Mesendoderm (in vitro differentiated cells): ENCODE measurements around the gene RHOF.

Experiments used
- DNase-seq: peaks from one replicate; pipeline ENCODE4 v3.0.0; 2013
- H2AK5ac ChIP-seq: 2 replicates; pipeline ENCODE4 v1.6.1; 2013; ENCODE audit warnings: low read length, inconsistent platforms
- H2BK120ac ChIP-seq: 2 replicates; pipeline ENCODE4 v1.6.1; 2013; ENCODE audit warnings: low read depth, mild to moderate bottlenecking, low read length, moderate library complexity, mixed read lengths
- H2BK15ac ChIP-seq: replicated peaks from 2 replicates; pipeline ENCODE4 v1.6.1; 2013; ENCODE audit warnings: low read depth, mild to moderate bottlenecking, moderate library complexity
- H2BK5ac ChIP-seq: 2 replicates; pipeline ENCODE4 v1.6.1; 2013; ENCODE audit warnings: low read length, inconsistent platforms
- H3K18ac ChIP-seq: 2 replicates; pipeline ENCODE4 v1.6.1; 2013; ENCODE audit warnings: mild to moderate bottlenecking, low read length, mixed read lengths
- H3K23ac ChIP-seq: one replicate; pipeline ENCODE4 v1.6.1; 2013; ENCODE audit warnings: low read length
- H3K27ac ChIP-seq: 2 replicates; pipeline ENCODE4 v1.5.1; 2013; ENCODE audit warnings: low read depth, mild to moderate bottlenecking, inconsistent platforms, low read length, moderate library complexity
- H3K27me3 ChIP-seq: 2 replicates; pipeline ENCODE4 v1.6.1; 2013; ENCODE audit warnings: low read length, control low read depth, mild to moderate bottlenecking, inconsistent platforms; ENCODE audit not compliant: insufficient read depth, poor library complexity
- H3K36me3 ChIP-seq: 2 replicates; pipeline ENCODE4 v1.6.1; 2013; ENCODE audit warnings: low read length, inconsistent platforms; ENCODE audit not compliant: control insufficient read depth, insufficient read depth
- H3K4ac ChIP-seq: one replicate; pipeline ENCODE4 v1.6.1; 2013; ENCODE audit warnings: low read depth, mild to moderate bottlenecking, low read length, moderate library complexity
- H3K4me1 ChIP-seq: 2 replicates; pipeline ENCODE4 v1.6.1; 2013; ENCODE audit warnings: low read depth, low read length, inconsistent platforms; ENCODE audit not compliant: control insufficient read depth
- H3K4me2 ChIP-seq: 2 replicates; pipeline ENCODE4 v1.6.1; 2013; ENCODE audit warnings: low read length
- H3K4me3 ChIP-seq: 2 replicates; pipeline ENCODE4 v1.5.1; 2013; ENCODE audit warnings: mild to moderate bottlenecking, low read length
- H3K56ac ChIP-seq: one replicate; pipeline ENCODE4 v1.6.1; 2013; ENCODE audit warnings: low read length
- H3K79me1 ChIP-seq: 2 replicates; pipeline ENCODE4 v1.6.1; 2013; ENCODE audit warnings: low read length, inconsistent platforms
- H3K79me2 ChIP-seq: 2 replicates; pipeline ENCODE4 v1.6.1; 2013; ENCODE audit warnings: mild to moderate bottlenecking, low read length; ENCODE audit not compliant: control insufficient read depth, insufficient read depth
- H3K9ac ChIP-seq: 2 replicates; pipeline ENCODE4 v1.6.1; 2013; ENCODE audit warnings: low read length, inconsistent platforms
- H4K5ac ChIP-seq: one replicate; pipeline ENCODE4 v1.6.1; 2013; ENCODE audit warnings: low read length
- H4K8ac ChIP-seq: one replicate; pipeline ENCODE4 v1.6.1; 2013; ENCODE audit warnings: low read depth, mild to moderate bottlenecking, control low read depth, low read length, moderate library complexity
- WGBS: extraction: QIAGEN DNeasy Blood & Tissue Kit; methylation state at CpG from one replicate; pipeline ENCODE4 v1.1.7; 2013; ENCODE audit warnings: low lambda C conversion rate, missing lambda C conversion rate; ENCODE audit not compliant: insufficient coverage; ENCODE audit errors: extremely low coverage; 5-methylcytosine and 5-hydroxymethylcytosine counted together

Gene RHOF

DNA sequence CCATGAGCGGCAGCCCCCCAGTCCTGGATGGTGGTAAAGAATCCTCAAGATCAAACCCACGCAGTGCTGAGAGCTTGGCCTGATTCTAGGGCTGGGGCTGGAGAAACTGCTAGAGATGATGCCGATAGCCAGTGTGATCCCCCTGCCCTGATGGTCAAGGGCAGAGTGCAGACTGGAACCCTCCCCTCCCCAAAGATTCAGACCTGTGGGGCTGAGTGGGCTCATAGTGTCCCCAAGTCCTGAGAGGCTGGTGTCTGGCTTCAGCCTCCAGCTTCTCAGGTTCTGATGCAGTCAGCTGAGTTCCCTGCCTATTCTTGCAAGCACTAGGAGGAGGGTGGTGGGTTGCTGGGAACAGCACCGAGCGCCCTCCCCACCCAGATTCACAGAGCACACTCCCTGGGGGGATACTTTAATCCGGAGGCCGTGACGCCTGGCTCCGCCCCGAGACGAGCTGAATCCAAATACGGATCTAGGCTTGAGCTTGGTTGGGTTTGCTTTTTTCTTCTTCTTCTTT, 11.9 kb downstream of the RHOF start:
- no peak overlapping the region for H3K4me2 ChIP-seq
- WGBS = no CpG with 5 or more reads among the region's 12 CpGs

DNA sequence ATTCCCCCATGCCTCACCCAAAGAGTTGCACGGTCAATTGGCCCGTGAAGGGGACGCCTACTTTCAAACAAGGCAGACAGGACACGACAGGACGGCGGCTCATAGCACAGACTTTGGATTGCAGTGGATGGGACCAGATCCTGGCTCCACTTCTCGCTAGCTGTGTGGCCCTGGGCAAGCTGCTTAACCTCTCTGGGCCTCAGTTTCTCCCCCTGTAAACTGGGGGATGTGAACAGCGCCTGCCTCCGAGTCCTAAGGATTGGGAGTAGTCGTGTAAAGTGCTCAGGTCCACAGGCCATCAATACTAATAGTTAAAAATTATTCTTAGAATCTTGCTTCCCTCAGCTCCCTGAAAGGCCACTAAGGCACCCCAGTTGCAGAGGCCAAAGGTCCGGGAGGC, 13.1 kb downstream of the RHOF start:
- Histone ChIP-seq H3K4me3 (no peak overlapping the region), H3K27me3 (no peaks in the 10 kb centered on the region), H4K8ac (no peak overlapping the region), H3K27ac (no peak overlapping the region), H2AK5ac (no peak overlapping the region), H3K36me3 (peaks cover 2% of the 10 kb centered on the region), H2BK5ac (no peak overlapping the region), H3K4ac (no peak overlapping the region), H3K4me1 (no peaks in the 10 kb centered on the region), H2BK120ac (no peak overlapping the region), H2BK15ac (no peak overlapping the region), H3K18ac (no peak overlapping the region), H3K9ac (no peak overlapping the region), H3K23ac (no peak overlapping the region), H3K56ac (no peak overlapping the region), H3K79me2 (no peaks in the 10 kb centered on the region), H3K4me2 (no peak overlapping the region), H3K79me1 (no peaks in the 10 kb centered on the region), H4K5ac (no peak overlapping the region)
- WGBS = no CpG with 5 or more reads among the region's 11 CpGs
- DNase-seq = no peak

More for the DNA sequence above, 11.9 kb downstream of the RHOF start:
- no peak overlapping the region for H3K56ac ChIP-seq
- no peak overlapping the region for H4K8ac ChIP-seq
- no peak for DNase-seq
- no peaks in the 10 kb centered on the region for H3K79me1 ChIP-seq
- no peak overlapping the region for H3K23ac ChIP-seq
- no peak overlapping the region for H4K5ac ChIP-seq
- H3K27me3 ChIP-seq = no peaks in the 10 kb centered on the region
- no peaks in the 10 kb centered on the region for H3K4me1 ChIP-seq
- no peak overlapping the region for H3K9ac ChIP-seq
- no peak overlapping the region for H3K27ac ChIP-seq
- H2BK15ac ChIP-seq = no peak overlapping the region
- H3K18ac ChIP-seq = no peak overlapping the region
- no peak overlapping the region for H2AK5ac ChIP-seq
- peaks cover 2% of the 10 kb centered on the region for H3K36me3 ChIP-seq
- H3K79me2 ChIP-seq = no peaks in the 10 kb centered on the region
- no peak overlapping the region for H3K4me3 ChIP-seq
- H3K4ac ChIP-seq = no peak overlapping the region
- H2BK5ac ChIP-seq = no peak overlapping the region
- no peak overlapping the region for H2BK120ac ChIP-seq

GRCh38 chr12:121779422-121779895, 14.0 kb downstream of the RHOF start:
- H3K4me2 ChIP-seq = no peak overlapping the region
- no peaks in the 10 kb centered on the region for H3K79me1 ChIP-seq
- no peak for DNase-seq
- H3K4ac ChIP-seq = no peak overlapping the region
- peaks cover 2% of the 10 kb centered on the region for H3K36me3 ChIP-seq
- no peak overlapping the region for H3K18ac ChIP-seq
- no peak overlapping the region for H3K9ac ChIP-seq
- H4K5ac ChIP-seq = no peak overlapping the region
- no peaks in the 10 kb centered on the region for H3K4me1 ChIP-seq
- no peak overlapping the region for H2AK5ac ChIP-seq
- H3K27ac ChIP-seq = no peak overlapping the region
- no peak overlapping the region for H2BK5ac ChIP-seq
- H3K4me3 ChIP-seq = no peak overlapping the region
- no peaks in the 10 kb centered on the region for H3K79me2 ChIP-seq
- no peaks in the 10 kb centered on the region for H3K27me3 ChIP-seq
- WGBS = no CpG with 5 or more reads among the region's 17 CpGs
- no peak overlapping the region for H2BK120ac ChIP-seq
- H2BK15ac ChIP-seq = no peak overlapping the region
- no peak overlapping the region for H3K23ac ChIP-seq
- H3K56ac ChIP-seq = no peak overlapping the region
- no peak overlapping the region for H4K8ac ChIP-seq

- Histone ChIP-seq H2BK15ac (no peak overlapping the region), H3K27me3 (no peaks in the 10 kb centered on the region), H2BK5ac (no peak overlapping the region), H3K79me1 (no peaks in the 10 kb centered on the region), H3K36me3 (peaks cover 2% of the 10 kb centered on the region), H3K9ac (no peak overlapping the region), H3K4me1 (no peaks in the 10 kb centered on the region), H4K5ac (no peak overlapping the region), H4K8ac (no peak overlapping the region), H3K56ac (no peak overlapping the region), H3K4me2 (no peak overlapping the region), H3K27ac (no peak overlapping the region), H2BK120ac (no peak overlapping the region), H3K79me2 (no peaks in the 10 kb centered on the region), H3K4ac (no peak overlapping the region), H3K4me3 (no peak overlapping the region), H2AK5ac (no peak overlapping the region), H3K18ac (no peak overlapping the region), H3K23ac (no peak overlapping the region)
- no peak for DNase-seq
- no CpG with 5 or more reads among the region's 17 CpGs for WGBS
Measured at GRCh38 chr12:121778567-121779421, 14.7 kb downstream of the RHOF start.

DNA sequence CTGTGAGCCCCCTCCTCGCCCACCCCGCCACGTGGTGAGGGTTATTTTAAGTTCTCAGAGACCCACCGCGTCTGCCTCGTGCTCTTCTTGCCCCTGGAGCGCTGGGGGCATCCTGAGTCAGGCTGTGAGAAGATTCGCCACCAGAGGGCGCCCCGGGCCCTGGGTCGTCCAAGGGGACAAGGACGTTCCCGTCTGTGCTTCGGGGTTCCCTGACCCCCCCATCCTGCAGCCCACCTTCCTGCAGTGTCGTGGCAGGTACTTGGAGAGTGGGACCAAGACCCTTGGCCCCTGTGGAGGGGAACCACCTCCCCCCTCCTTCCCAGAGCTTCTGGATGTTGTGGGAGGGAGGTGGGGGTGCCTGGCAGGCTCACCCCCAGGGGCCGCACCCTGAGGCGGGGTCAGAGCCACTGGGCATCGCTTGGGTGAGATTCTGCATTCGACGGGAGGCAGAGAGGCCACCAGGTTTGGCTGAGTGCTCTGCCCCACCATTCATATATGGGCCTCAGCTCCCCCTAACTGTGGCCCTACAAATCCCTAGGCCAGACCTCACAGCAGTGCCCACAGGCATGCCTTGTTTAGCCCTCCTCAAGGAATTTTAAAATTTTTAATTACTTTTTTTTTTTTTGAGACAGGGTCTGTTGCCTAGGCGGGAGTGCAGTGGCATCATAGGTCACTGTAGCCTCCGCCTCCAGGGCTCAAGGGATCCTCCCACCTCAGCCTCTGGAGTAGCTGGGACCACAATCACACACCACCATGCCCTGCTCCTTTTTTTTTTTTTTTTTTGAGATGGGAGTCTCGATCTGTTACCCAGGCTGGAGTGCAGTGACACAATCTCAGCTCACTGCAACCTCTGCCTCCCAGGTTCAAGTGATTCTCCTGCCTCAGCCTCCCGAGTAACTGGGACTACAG, 17.0 kb downstream of the RHOF start:
- WGBS = no CpG with 5 or more reads among the region's 24 CpGs
- Histone ChIP-seq H3K27ac (no peak overlapping the region), H4K8ac (no peak overlapping the region), H2BK15ac (no peak overlapping the region), H3K4me3 (no peak overlapping the region), H3K56ac (peak overlapping the region; percentile 42), H3K23ac (no peak overlapping the region), H3K36me3 (peaks cover 2% of the 10 kb centered on the region), H4K5ac (no peak overlapping the region), H2BK120ac (no peak overlapping the region), H2AK5ac (no peak overlapping the region), H3K4ac (no peak overlapping the region), H3K27me3 (no peaks in the 10 kb centered on the region), H3K9ac (no peak overlapping the region), H3K79me1 (no peaks in the 10 kb centered on the region), H3K4me2 (no peak overlapping the region), H3K79me2 (no peaks in the 10 kb centered on the region), H3K18ac (no peak overlapping the region), H2BK5ac (no peak overlapping the region), H3K4me1 (no peaks in the 10 kb centered on the region)
- peak; percentile 73 for DNase-seq
